HPDE6-E6E7 (cell line): ENCODE measurements around the gene WDR93.

Experiments used
- DNase-seq: peaks from one replicate; pipeline ENCODE4 v3.0.0; 2011; ENCODE audit warnings: missing footprints; ENCODE audit errors: extremely low spot score

Gene WDR93

GRCh38 chr15:89749054-89749453 is 58.4 kb downstream of the WDR93 start:
- no peak for DNase-seq

GRCh38 chr15:89749526-89749925 is 58.9 kb downstream of the WDR93 start:
- no peak for DNase-seq

GRCh38 chr15:89749951-89750559 is 59.4 kb downstream of the WDR93 start:
- no peak for DNase-seq

- DNase-seq, result peak; percentile 92
Observed at GRCh38 chr15:89750560-89751542, 60.2 kb downstream of the WDR93 start, which contains the start of gene MESP1. MESP1 (minus strand) TSS chr15:89751249; CDS start chr15:89751231, 18 bp downstream.

GRCh38 chr15:89751748-89752147 is 61.1 kb downstream of the WDR93 start:
- no peak for DNase-seq

- DNase-seq, result no peak
Observed at GRCh38 chr15:89753855-89754254, 63.2 kb downstream of the WDR93 start.

GRCh38 chr15:89754361-89755154 is 63.9 kb downstream of the WDR93 start:
- no peak for DNase-seq

GRCh38 chr15:89755701-89756100 is 65.1 kb downstream of the WDR93 start:
- no peak for DNase-seq

- DNase-seq, result no peak
Observed at GRCh38 chr15:89756897-89757296, 66.3 kb downstream of the WDR93 start.

- no peak for DNase-seq
Observed at GRCh38 chr15:89758283-89758682, 67.7 kb downstream of the WDR93 start.

- DNase-seq, result no peak
Observed at GRCh38 chr15:89758981-89759380, 68.4 kb downstream of the WDR93 start.

GRCh38 chr15:89759835-89760234 is 69.2 kb downstream of the WDR93 start:
- no peak for DNase-seq

- peak; percentile 79 for DNase-seq
Observed at GRCh38 chr15:89760303-89761008, 69.8 kb downstream of the WDR93 start.

- no peak for DNase-seq
Observed at GRCh38 chr15:89761009-89761831, 70.6 kb downstream of the WDR93 start.

GRCh38 chr15:89761929-89762328 is 71.3 kb downstream of the WDR93 start:
- DNase-seq, result no peak

- DNase-seq, result no peak
Observed at GRCh38 chr15:89765694-89766093, 75.1 kb downstream of the WDR93 start.

- no peak for DNase-seq
Observed at GRCh38 chr15:89766357-89767311, 76.0 kb downstream of the WDR93 start.

- DNase-seq, result no peak
Observed at GRCh38 chr15:89767411-89767915, 76.9 kb downstream of the WDR93 start.

- DNase-seq, result no peak
Observed at GRCh38 chr15:89768071-89768500, 77.5 kb downstream of the WDR93 start.
